ENCODE data around the gene HIRIP3.

HIRIP3 gene

DNA sequence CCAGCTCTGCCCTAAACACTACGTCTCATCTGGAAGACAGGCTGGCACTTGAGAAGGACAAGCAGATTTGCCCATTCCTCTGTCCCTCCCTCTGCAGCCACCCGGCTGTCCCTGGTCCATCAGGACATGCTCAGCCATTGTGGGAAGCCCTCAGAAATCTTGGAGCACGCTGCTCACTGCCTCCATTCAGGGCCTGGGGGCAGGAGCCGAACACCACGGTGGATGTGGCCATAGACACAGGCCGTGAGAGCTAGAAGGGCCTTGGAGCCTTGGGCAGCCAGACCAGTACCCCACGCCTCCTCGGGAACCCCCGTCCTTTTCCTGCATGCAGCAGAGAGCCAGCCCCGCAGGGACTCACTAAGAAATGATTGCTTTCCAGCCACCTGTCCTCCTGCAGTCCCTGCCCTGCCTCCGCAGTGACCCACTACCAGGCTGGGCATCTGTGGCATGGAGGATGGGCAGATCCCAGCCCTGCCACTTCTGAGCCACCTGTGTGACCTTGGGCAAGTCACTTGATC lies 12.0 kb upstream of the HIRIP3 start:
- H3K36me3 ChIP-seq (ENCODE audit: control insufficient read depth, insufficient read depth, low read length): no peaks in the 10 kb centered on the region
- H3K27me3 ChIP-seq (replicated peaks; ENCODE audit: control insufficient read depth, insufficient read depth, low read length, poor library complexity, severe bottlenecking): peaks cover 15% of the 10 kb centered on the region
- H3K4me3 ChIP-seq (ENCODE audit: insufficient read depth, low read depth, low read length, poor library complexity, severe bottlenecking): no peak overlapping the region
- peaks cover 13% of the 10 kb centered on the region for H3K4me1 ChIP-seq (ENCODE audit: control insufficient read depth, insufficient read depth, low read length, poor library complexity, severe bottlenecking)
- no peaks in the 10 kb centered on the region for H3K9me3 ChIP-seq (ENCODE audit: control insufficient read depth, low read length)
- no peak for DNase-seq
- H3K27ac ChIP-seq (ENCODE audit: insufficient read depth, low read length, poor library complexity, severe bottlenecking): no peak overlapping the region

DNA sequence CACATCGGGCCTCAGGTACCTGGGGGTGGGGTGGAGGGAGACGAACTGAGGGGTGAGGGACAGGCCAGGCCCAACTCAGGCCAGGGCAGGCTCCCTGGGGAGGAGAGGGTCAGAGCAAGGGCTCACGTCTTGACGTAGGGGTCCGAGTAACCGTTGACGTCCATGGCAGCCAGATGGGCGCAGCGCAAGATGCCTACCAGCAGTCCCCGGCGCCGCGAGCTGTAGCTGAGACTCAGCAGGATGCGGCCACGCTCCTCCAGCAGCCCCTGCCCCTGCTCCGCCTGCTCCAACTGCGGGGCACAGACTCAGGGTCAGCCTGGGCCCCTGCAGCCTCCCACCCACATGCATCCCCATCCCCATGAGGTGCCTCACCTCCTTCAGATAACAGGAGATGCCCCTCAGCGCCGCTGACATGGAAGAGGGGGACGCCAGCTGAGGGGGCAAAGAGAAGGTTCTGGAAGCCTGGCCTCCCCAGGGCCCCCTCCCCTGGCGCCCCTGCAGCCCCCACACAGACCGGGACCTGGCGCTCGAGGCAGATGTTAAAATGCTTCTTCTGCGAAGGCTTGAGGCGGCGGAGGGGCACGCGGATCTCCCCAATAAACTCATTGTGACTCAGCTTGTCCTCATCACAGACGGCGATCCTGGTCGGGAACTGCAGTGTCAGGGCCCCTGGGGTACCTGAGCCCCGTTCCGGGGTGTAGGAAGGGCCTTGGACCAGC lies 11.4 kb upstream of the HIRIP3 start:
- Histone ChIP-seq H3K27ac (ENCODE audit: insufficient read depth, low read length, poor library complexity, severe bottlenecking) (no peak overlapping the region), H3K4me1 (ENCODE audit: control insufficient read depth, insufficient read depth, low read length, poor library complexity, severe bottlenecking) (peaks cover 12% of the 10 kb centered on the region), H3K9me3 (ENCODE audit: control insufficient read depth, low read length) (no peaks in the 10 kb centered on the region), H3K36me3 (ENCODE audit: control insufficient read depth, insufficient read depth, low read length) (no peaks in the 10 kb centered on the region), H3K27me3 (replicated peaks; ENCODE audit: control insufficient read depth, insufficient read depth, low read length, poor library complexity, severe bottlenecking) (peaks cover 15% of the 10 kb centered on the region), H3K4me3 (ENCODE audit: insufficient read depth, low read depth, low read length, poor library complexity, severe bottlenecking) (no peak overlapping the region)
- DNase-seq: no peak

DNA sequence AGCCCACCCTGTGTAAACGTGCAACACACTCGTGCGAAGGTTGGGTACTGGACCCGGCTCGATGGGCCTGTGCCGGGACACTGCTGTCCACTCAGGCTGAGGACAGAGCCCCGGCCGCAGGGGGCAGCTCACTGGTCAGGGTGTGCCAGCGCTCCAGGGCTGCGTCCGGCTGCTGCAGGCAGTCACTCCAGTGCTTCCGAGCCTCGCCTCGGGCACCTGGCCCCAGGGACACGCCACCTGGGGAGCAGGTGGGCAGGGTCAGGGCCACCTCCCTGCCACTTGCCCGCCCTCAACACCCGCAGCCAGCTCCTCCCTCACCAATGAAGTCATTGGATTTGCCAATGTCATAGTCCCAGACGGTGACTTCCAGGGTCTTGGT lies 10.7 kb upstream of the HIRIP3 start:
- Histone ChIP-seq H3K4me3 (ENCODE audit: insufficient read depth, low read depth, low read length, poor library complexity, severe bottlenecking) (no peak overlapping the region), H3K36me3 (ENCODE audit: control insufficient read depth, insufficient read depth, low read length) (no peaks in the 10 kb centered on the region), H3K27ac (ENCODE audit: insufficient read depth, low read length, poor library complexity, severe bottlenecking) (no peak overlapping the region), H3K4me1 (ENCODE audit: control insufficient read depth, insufficient read depth, low read length, poor library complexity, severe bottlenecking) (peaks cover 7% of the 10 kb centered on the region), H3K27me3 (replicated peaks; ENCODE audit: control insufficient read depth, insufficient read depth, low read length, poor library complexity, severe bottlenecking) (peaks cover 15% of the 10 kb centered on the region), H3K9me3 (ENCODE audit: control insufficient read depth, low read length) (no peaks in the 10 kb centered on the region)
- DNase-seq: no peak

DNA sequence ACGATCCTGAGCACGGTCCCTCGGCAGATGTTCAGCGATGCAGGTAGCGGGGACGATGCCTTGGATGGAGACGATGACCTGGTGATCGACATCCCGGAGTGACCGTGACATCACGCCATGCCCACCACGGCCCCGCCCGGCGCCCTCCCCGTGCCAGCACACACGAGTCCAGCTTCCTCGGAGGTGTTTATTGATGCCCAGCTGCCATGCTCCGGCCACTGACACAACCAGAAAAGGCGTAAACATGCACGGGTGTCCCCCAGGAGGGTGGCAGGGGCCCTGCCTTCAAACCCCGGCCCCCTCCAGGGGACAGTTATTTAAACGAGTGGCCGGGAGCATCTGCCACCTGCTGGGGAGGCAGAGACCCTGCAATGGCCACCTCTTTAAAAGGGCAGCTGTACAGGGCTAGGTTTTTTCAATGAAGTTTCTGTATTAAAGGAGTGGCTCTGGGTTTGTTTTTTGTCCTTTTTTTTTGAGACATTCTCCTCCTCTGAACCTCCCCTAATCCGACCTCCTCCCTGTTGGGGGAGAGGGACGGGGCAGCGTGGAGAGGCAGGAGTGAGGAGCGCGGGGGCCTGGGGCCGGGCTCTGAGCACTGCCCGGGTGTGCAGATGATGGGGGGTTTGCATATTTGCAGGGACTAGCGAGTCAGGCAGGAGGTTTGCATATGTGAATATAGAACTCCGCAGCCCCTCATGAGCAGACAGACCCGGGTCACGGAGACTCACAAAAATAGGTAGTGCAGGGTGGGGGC lies 10.1 kb upstream of the HIRIP3 start:
- Histone ChIP-seq H3K27me3 (replicated peaks; ENCODE audit: control insufficient read depth, insufficient read depth, low read length, poor library complexity, severe bottlenecking) (peaks cover 10% of the 10 kb centered on the region), H3K9me3 (ENCODE audit: control insufficient read depth, low read length) (no peaks in the 10 kb centered on the region), H3K27ac (ENCODE audit: insufficient read depth, low read length, poor library complexity, severe bottlenecking) (no peak overlapping the region), H3K36me3 (ENCODE audit: control insufficient read depth, insufficient read depth, low read length) (peaks cover 2% of the 10 kb centered on the region), H3K4me1 (ENCODE audit: control insufficient read depth, insufficient read depth, low read length, poor library complexity, severe bottlenecking) (peaks cover 4% of the 10 kb centered on the region), H3K4me3 (ENCODE audit: insufficient read depth, low read depth, low read length, poor library complexity, severe bottlenecking) (no peak overlapping the region)
- peak in 2 of 3 donors; percentile 11 to 28 for DNase-seq

DNA sequence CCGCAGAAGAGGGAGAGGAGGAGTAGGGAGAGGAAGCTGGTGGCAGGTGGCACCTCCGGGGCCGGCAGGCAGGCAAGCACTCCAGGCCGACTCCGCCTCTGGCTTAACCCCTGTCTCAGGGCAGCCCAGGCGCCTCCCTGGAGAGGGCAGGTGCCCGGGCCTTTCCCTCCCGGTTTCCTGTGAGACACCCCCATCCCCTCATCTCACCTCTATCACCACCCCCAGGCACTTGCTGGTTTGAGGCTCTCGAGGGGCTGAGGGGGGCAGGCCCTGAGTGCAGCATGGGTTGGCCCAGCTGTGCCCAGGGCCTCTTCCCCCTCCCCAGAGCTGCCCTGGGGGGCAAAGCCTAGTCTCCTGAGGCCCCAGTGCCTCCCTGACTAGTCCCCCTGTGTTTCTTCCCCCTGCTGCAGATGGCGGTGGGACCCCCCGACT lies 9.4 kb upstream of the HIRIP3 start:
- peaks cover 9% of the 10 kb centered on the region for H3K36me3 ChIP-seq (ENCODE audit: control insufficient read depth, insufficient read depth, low read length)
- no peak overlapping the region for H3K27ac ChIP-seq (ENCODE audit: insufficient read depth, low read length, poor library complexity, severe bottlenecking)
- no peak for DNase-seq
- peaks cover 3% of the 10 kb centered on the region for H3K27me3 ChIP-seq (replicated peaks; ENCODE audit: control insufficient read depth, insufficient read depth, low read length, poor library complexity, severe bottlenecking)
- H3K9me3 ChIP-seq (ENCODE audit: control insufficient read depth, low read length): no peaks in the 10 kb centered on the region
- no peak overlapping the region for H3K4me3 ChIP-seq (ENCODE audit: insufficient read depth, low read depth, low read length, poor library complexity, severe bottlenecking)
- no peaks in the 10 kb centered on the region for H3K4me1 ChIP-seq (ENCODE audit: control insufficient read depth, insufficient read depth, low read length, poor library complexity, severe bottlenecking)

DNA sequence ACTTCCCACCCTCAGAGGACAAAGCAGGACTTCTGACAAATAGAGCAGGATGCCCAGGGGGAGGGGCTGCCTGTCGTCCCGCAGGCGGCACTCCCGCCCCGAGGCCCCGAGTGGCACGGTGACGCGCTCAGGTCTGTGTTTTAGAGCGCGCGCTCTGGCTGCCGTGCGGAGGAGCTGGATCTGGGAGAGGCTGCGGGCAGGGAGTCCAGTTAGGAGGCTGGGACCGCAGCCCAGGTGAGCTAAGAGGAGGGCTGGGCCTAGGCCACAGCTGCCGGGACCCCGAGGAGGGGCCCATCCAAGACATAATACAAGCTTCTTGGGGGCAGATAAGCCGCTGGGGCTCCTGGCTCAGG lies 9.0 kb upstream of the HIRIP3 start:
- H3K9me3 ChIP-seq (ENCODE audit: control insufficient read depth, low read length): no peaks in the 10 kb centered on the region
- DNase-seq: no peak
- H3K4me3 ChIP-seq (ENCODE audit: insufficient read depth, low read depth, low read length, poor library complexity, severe bottlenecking): no peak overlapping the region
- peaks cover 10% of the 10 kb centered on the region for H3K36me3 ChIP-seq (ENCODE audit: control insufficient read depth, insufficient read depth, low read length)
- no peaks in the 10 kb centered on the region for H3K4me1 ChIP-seq (ENCODE audit: control insufficient read depth, insufficient read depth, low read length, poor library complexity, severe bottlenecking)
- H3K27ac ChIP-seq (ENCODE audit: insufficient read depth, low read length, poor library complexity, severe bottlenecking): no peak overlapping the region
- H3K27me3 ChIP-seq (replicated peaks; ENCODE audit: control insufficient read depth, insufficient read depth, low read length, poor library complexity, severe bottlenecking): no peaks in the 10 kb centered on the region

DNA sequence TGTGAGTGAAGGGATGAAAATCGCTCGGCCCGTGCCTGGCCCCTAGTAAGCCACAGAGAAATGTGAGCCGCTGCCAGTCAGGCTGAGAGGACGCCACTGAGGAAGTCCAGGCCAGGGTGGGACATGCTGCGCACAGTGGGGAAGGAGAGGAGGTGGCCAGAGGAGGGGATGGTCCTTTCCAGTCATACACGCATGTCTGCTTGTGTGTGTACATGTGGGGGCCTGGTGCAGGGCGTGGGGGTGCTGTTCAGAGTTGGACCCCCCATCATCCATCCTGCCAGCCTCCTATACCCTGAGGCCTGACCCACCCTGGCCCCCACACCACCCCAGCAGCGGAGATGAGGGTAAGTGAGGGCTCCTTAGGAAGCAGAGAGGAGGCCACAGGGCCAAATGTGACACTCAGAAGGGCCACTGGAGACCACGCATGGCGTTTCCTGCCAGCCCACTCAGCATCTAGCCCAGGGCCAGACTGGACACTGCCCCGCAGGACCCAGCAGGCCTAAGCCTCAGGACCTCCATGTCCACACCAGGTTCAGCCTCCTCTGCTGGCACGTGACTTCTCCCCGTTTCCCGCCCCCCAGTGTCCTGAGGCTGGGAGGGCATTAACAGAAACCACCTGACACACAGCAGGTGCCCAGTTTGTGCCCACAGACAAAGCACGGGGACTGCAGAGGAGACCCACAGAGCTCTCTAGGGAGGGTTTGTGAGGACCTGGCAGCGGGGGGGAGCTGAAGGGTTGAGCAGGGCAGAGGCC lies 8.4 kb upstream of the HIRIP3 start:
- peaks cover 12% of the 10 kb centered on the region for H3K36me3 ChIP-seq (ENCODE audit: control insufficient read depth, insufficient read depth, low read length)
- no peaks in the 10 kb centered on the region for H3K4me1 ChIP-seq (ENCODE audit: control insufficient read depth, insufficient read depth, low read length, poor library complexity, severe bottlenecking)
- H3K27me3 ChIP-seq (replicated peaks; ENCODE audit: control insufficient read depth, insufficient read depth, low read length, poor library complexity, severe bottlenecking): no peaks in the 10 kb centered on the region
- H3K27ac ChIP-seq (ENCODE audit: insufficient read depth, low read length, poor library complexity, severe bottlenecking): no peak overlapping the region
- no peak overlapping the region for H3K4me3 ChIP-seq (ENCODE audit: insufficient read depth, low read depth, low read length, poor library complexity, severe bottlenecking)
- no peaks in the 10 kb centered on the region for H3K9me3 ChIP-seq (ENCODE audit: control insufficient read depth, low read length)
- no peak for DNase-seq

DNA sequence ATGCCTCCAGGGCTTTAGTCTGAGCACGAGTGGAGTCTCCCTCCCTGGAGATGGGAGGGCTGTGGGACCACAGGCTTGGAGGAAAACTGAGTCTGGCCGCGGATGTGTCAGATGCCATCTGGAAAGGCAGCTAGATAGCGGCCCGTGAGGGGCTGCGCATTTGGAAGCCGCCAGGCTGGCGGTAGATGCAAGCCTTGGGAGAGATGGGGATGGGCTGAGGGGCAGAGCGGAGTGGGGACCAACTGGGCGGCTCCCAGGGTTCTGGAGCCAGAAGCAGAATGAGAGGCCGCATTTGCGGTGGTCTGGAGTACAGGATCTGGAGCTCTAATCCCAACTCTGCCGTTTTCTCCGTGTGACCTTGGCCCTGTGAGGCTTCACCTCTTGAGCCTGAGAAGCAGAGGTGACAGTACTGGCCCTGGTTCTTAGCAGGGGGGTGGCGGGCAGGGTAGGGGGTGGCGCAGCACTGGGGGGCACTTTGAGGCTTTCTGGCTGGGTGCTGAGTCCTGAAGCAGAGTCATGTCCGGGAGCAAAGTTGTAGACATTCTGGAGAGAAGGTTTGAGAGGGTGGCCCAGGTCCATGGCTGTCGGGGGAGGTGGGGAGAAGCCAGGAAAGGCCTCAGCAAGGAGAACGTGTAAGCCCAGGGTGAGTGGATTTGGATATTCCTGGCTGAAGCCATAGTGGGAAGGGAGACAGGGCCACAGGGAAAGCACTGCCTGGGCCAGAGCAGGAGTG lies 7.4 kb upstream of the HIRIP3 start:
- H3K27ac ChIP-seq (ENCODE audit: insufficient read depth, low read length, poor library complexity, severe bottlenecking): no peak overlapping the region
- H3K36me3 ChIP-seq (ENCODE audit: control insufficient read depth, insufficient read depth, low read length): peaks cover 12% of the 10 kb centered on the region
- no peaks in the 10 kb centered on the region for H3K27me3 ChIP-seq (replicated peaks; ENCODE audit: control insufficient read depth, insufficient read depth, low read length, poor library complexity, severe bottlenecking)
- no peaks in the 10 kb centered on the region for H3K9me3 ChIP-seq (ENCODE audit: control insufficient read depth, low read length)
- no peak for DNase-seq
- H3K4me1 ChIP-seq (ENCODE audit: control insufficient read depth, insufficient read depth, low read length, poor library complexity, severe bottlenecking): no peaks in the 10 kb centered on the region
- H3K4me3 ChIP-seq (ENCODE audit: insufficient read depth, low read depth, low read length, poor library complexity, severe bottlenecking): no peak overlapping the region

DNA sequence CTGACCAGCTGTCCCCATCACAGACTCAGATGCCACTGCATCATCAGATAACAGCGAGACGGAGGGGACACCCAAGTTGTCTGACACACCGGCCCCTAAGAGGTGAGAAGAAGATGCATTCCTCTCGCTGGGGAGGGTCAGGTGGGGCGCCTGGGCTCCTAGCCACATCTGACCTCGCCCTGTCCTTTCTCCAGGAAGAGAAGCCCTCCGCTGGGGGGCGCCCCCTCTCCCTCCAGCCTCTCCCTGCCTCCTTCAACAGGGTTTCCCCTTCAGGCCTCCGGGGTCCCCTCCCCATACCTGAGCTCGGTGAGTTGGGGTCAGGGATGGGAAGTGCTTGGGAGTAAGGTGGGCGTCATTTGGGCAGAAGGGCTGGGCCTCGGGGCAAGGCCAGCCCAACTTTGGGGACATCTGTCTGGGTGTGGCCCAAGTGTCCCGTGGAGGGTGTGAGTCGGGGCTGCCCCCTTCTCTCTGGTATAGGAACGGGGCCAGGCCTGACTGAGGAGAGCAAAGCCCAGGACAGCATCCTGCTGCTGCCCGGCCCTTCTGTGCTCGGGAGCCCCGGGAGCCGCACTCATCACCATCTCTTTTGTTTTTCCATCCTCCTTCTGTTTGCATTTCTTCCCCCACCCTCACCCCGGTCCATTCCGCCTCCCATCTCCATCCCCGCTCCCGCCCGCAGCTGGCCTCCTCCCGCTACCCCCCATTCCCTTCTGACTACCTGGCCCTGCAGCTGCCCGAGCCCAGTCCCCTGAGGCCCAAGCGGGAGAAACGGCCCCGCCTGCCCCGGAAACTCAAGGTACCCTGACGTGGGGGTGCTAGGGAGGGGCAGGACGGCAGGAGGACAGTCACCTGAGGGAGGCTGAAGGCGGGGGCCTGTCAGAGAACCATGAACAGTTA lies 5.6 kb upstream of the HIRIP3 start:
- H3K4me3 ChIP-seq (ENCODE audit: insufficient read depth, low read depth, low read length, poor library complexity, severe bottlenecking): no peak overlapping the region
- H3K27ac ChIP-seq (ENCODE audit: insufficient read depth, low read length, poor library complexity, severe bottlenecking): no peak overlapping the region
- H3K36me3 ChIP-seq (ENCODE audit: control insufficient read depth, insufficient read depth, low read length): peaks cover 12% of the 10 kb centered on the region
- no peaks in the 10 kb centered on the region for H3K27me3 ChIP-seq (replicated peaks; ENCODE audit: control insufficient read depth, insufficient read depth, low read length, poor library complexity, severe bottlenecking)
- H3K4me1 ChIP-seq (ENCODE audit: control insufficient read depth, insufficient read depth, low read length, poor library complexity, severe bottlenecking): peaks cover 8% of the 10 kb centered on the region
- no peak for DNase-seq
- no peaks in the 10 kb centered on the region for H3K9me3 ChIP-seq (ENCODE audit: control insufficient read depth, low read length)

Measured in effector memory CD4-positive, alpha-beta T cell (primary cell).